ENCODE data around the gene MMP13. TPM values are rescaled to one million over a fixed set of nuclear protein-coding genes. Genes with fewer than 3 reads are reported as not detected.
"Not testable (repeated sequence)": the region's sequence is repeated elsewhere in the genome, so short reads cannot be mapped to it uniquely, and the experiment has no call there.

MMP13 gene
- total RNA-seq, 1 donor = not detected

DNA sequence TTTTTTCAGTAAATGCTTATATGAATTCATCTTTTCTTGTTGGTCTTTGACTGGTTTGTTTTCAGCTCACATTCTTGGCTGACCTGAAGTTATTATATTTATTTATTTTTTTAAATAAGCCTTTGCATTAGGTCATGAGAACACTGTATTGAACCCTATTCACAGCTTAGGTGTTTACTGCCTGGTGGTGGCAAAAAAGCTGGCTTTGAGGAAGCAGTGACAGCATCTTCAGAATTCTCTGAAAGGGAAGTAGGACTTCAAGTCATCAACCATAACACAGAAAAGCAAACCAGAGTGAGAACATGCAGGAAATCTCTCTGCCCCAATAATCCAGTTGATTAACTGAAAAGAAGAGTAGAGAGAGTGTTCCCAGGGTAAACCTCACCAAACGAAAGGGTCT lies 30.3 kb upstream of the MMP13 start:
- TF ChIP-seq, protein P1, sequence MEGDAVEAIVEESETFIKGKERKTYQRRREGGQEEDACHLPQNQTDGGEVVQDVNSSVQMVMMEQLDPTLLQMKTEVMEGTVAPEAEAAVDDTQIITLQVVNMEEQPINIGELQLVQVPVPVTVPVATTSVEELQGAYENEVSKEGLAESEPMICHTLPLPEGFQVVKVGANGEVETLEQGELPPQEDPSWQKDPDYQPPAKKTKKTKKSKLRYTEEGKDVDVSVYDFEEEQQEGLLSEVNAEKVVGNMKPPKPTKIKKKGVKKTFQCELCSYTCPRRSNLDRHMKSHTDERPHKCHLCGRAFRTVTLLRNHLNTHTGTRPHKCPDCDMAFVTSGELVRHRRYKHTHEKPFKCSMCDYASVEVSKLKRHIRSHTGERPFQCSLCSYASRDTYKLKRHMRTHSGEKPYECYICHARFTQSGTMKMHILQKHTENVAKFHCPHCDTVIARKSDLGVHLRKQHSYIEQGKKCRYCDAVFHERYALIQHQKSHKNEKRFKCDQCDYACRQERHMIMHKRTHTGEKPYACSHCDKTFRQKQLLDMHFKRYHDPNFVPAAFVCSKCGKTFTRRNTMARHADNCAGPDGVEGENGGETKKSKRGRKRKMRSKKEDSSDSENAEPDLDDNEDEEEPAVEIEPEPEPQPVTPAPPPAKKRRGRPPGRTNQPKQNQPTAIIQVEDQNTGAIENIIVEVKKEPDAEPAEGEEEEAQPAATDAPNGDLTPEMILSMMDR (IDR thresholded peaks at IDR 0.05; ENCODE audit: insufficient read depth, low read depth, low read length) = no peak
- no peak for DNase-seq (ENCODE audit: low read depth)
- H3K4me3 ChIP-seq (ENCODE audit: low read depth, low read length) = no peak overlapping the region

DNA sequence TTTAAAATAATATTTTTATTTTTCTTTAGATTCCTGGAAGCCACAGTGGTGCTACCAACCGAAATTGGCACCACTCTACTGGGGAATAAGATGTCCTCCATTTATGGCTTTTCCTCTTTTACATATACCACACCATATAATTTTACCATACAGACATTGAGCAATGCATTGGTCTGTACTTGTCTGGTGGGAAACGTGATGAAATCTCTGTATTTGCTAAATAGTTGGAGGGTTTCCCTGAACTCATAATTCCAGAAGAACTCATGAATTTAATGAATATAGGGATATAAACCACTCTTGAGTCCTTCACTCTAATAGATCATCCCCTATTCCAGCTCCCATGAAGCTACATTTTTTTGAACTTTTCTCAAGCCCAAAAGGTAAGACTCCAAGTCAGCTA lies 28.0 kb upstream of the MMP13 start:
- H3K4me3 ChIP-seq (ENCODE audit: low read depth, low read length) = no peak overlapping the region
- TF ChIP-seq, protein P1 (IDR thresholded peaks at IDR 0.05; ENCODE audit: insufficient read depth, low read depth, low read length) = no peak
- DNase-seq (ENCODE audit: low read depth) = peak; percentile 61

DNA sequence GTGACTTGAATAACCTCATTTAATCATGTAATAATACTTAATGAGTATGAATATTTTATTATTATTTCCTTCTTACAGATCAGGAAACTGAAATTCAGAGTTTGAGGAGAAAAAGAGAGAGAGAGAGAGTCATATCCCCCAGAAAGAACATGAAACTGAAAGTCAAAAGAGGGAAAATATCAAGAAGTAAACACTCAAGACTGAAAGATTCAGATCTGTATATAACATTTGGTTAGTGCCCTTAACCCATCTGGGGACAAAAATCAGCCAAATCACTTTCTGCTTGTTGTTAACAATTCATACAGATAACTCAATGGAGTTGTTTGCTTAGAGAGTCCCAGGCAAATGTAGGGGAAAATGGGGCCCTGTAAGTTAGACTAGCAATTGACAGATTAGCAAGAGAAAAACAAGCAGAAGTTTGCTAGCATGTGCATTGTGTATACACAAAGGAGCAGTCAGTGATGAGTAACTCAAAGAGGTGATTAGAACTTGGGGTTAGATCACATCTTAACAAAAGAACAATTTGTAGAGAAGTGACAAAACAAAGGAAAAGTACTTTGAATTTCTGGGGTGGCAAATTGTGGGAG lies 25.9 kb upstream of the MMP13 start:
- no peak overlapping the region for H3K4me3 ChIP-seq (ENCODE audit: low read depth, low read length)
- TF ChIP-seq, protein P1 (IDR thresholded peaks at IDR 0.05; ENCODE audit: insufficient read depth, low read depth, low read length) = no peak
- no peak for DNase-seq (ENCODE audit: low read depth)

DNA sequence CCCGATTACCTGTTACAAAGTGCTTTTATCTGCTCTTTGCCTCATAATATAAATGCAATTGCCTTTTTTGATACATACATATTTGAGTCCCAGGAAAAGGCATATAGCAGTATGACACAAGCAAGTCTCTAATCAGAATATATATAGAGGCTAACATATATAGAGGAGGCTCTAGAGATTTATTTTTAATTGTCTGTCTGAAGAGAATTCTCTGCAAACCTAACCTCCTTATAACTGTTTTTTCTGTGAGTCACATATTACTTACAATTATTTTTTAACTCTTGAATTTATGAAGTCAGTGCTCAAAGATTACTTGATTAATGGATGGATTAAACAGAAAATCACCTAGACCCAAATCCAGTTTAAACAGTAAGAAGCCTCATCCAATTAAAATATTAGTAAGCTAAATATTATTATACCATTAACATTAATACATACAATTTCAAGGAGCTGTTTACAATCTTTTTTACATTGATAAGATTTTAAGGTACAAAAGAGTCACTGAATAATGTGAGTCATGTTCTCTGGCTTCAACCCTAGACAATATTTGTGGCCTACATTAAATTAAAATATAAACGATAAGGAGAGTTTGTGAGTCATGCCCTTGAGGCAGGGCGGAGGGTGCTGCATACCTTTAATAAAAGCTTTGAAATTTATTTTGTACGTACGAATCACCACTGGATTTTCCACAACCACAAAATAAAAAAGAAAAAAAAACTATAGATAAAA lies 19.2 kb upstream of the MMP13 start:
- peak; percentile 59 for DNase-seq (ENCODE audit: low read depth)
- TF ChIP-seq, protein P1 (IDR thresholded peaks at IDR 0.05; ENCODE audit: insufficient read depth, low read depth, low read length) = no peak
- no peak overlapping the region for H3K4me3 ChIP-seq (ENCODE audit: low read depth, low read length)

DNA sequence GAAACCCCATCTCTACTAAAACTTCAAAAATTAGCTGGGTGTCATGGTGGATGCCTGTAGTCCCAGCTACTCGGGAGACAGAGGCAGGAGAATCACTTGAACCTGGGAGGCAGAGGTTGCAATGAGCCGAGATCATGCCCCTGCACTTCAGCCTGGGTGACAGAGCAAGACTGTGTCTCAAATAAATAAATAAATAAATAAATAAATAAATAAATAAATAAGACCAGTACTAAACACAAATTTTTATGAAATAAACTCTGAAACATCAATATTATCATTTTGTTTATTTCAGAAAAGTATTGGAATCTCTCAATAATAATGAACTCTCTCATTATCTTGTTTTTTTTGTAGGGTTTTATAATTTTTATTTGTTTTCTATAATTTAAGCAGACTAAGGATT lies 18.2 kb upstream of the MMP13 start:
- not testable (repeated sequence) for DNase-seq (ENCODE audit: low read depth); H3K4me3 ChIP-seq (ENCODE audit: low read depth, low read length)

DNA sequence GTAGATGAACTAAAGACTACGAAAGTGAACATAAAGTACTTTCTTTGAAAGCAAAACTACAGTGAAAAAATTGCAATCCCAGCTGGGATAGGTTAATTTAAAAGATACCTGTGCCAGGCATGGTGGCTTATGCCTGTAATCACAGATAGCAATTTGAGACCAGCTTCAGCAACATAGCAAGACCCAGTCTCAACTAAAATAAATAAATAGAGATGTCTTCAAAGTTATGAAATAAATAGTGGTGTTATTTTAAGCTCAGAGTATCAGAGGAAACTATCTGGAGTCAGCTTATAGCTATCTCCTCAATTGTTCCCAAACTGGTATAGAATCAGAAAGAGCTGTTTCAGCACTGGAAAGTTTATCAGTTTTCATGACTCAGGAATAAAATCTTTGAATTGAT lies 17.3 kb upstream of the MMP13 start:
- H3K4me3 ChIP-seq (ENCODE audit: low read depth, low read length) = no peak overlapping the region
- DNase-seq (ENCODE audit: low read depth) = no peak
- TF ChIP-seq, protein P1 (IDR thresholded peaks at IDR 0.05; ENCODE audit: insufficient read depth, low read depth, low read length) = no peak

DNA sequence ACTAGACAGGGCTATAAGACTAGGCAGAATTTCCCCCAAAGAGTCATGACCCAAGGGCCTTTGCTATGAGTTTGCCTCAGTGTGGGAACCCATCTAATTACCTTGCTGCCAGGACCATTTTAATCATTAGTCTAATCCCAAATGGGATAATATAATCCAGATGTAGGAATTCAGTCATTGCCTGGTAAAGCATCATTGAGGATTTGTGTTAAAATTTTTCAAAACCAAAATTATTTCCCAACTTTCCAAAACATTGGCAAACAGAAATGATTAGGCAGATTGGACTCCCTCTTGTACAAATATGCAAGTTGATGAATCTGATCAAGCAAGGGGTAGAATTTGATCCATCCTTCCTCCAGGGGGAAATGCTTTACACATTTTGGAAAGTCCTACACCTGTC lies 16.2 kb upstream of the MMP13 start:
- H3K4me3 ChIP-seq (ENCODE audit: low read depth, low read length) = no peak overlapping the region
- DNase-seq (ENCODE audit: low read depth) = peak; percentile 36
- TF ChIP-seq, protein P1 (IDR thresholded peaks at IDR 0.05; ENCODE audit: insufficient read depth, low read depth, low read length) = no peak
